GM18951 (cell line): ENCODE measurements around the gene NPR2.
A peak's percentile ranks its signal among the peaks of the same experiment; 100 is the strongest.

ENCODE experiments used
- POLR2A ChIP-seq: IDR thresholded peaks from 4 replicates; pipeline ENCODE4 v1.6.1; 2011; ENCODE audit warnings: mild to moderate bottlenecking; ENCODE audit not compliant: insufficient read length, insufficient read depth; ENCODE audit errors: extremely low read depth
- in situ Hi-C: fragments of 300-500 bp; cut with MboI; formaldehyde crosslinking; loops from one replicate; pipeline ENCODE4 v1.12.0; 2022; ENCODE audit warnings: low sequenced_read_pairs, mixed read lengths, inconsistent platforms; ENCODE audit not compliant: unreplicated experiment

The NPR2 gene

DNA sequence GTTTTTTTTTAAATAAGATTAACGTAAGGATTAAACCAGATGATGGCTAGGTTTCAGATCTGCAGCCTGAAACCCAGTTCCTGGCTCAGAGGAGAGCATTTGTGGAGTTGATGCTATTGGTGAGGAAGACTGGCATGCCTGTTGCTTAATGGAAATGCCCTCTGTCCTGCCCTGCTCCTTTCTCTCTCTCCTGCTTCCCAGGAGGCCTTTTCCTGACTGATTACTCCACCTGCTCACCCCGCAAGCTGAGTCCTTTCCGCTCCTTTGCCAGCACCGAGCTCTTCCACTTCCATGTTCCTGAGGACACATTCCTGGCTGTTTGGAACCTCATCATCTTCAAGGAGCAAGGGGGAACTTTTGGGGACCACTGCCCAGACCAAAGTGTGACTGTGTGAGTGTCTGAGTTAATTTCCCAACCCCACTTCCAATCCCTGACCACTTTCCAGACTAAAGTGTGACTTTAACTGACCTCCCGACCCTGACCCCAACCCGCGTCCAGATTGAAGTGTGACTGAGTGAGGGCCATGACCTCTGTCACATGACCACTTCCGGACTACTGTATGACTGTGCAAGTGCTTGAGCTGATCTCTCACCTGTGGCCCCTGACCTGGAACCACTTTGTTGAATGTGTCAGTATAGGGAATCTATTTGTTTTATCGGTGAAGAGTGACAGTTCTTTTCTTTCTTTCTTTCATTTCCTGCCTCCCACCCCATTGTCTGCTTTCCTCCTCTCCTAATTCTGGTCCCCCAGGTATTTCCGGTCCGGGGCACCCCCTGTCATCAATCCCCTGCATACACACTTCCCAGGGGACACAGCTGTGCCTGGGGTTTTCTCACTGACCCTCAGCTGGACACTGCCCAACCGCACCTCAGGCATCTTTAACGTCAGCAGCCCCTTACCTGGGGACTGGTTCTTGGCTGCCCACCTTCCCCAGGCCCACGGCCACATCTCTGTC lies 43.1 kb downstream of the NPR2 start:
- in situ Hi-C loops = no loop called here
- TF ChIP-seq POLR2A = no peak

DNA sequence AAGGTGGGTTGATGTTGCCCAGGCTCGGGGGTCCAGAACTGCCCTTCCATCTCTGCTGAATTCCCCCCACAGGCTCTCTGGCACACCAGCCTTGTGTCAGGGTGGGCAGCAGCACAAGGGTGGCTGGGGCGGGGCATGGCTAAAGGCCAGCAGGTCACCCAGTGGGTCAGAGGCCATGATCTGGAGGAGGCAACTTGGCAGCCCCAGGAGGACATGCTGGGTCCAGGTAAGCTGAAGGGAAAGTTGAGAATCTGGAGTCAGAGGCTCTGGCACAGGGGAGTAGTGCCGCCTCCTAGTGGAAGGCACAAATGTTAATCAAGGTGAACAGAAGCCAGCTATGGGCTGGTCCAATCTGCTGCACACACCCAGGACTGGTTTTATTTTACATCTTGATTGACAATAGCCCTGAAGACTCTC lies 43.8 kb downstream of the NPR2 start:
- in situ Hi-C loops = no loop called here
- TF ChIP-seq POLR2A = no peak

DNA sequence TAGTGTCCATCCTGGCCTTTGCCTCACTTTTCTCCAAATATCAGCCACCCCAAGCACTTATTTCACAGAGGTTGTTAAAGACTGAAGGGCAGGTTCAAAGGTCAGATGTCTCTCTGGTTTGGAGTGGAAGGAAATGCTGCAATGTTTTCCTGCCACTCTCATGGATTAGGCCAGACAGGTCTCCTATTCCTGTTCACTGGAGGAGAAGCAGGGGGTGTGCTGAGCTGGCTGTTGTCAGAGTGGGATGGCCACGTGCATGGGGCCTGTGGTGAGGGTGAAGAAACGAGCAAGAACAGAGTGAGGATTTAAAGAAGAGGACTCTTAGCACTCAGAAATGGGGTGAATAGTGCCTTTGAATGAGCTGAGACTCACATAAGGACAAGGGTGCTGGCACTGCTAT lies 44.4 kb downstream of the NPR2 start:
- TF ChIP-seq POLR2A = no peak
- in situ Hi-C loops = no loop called here

DNA sequence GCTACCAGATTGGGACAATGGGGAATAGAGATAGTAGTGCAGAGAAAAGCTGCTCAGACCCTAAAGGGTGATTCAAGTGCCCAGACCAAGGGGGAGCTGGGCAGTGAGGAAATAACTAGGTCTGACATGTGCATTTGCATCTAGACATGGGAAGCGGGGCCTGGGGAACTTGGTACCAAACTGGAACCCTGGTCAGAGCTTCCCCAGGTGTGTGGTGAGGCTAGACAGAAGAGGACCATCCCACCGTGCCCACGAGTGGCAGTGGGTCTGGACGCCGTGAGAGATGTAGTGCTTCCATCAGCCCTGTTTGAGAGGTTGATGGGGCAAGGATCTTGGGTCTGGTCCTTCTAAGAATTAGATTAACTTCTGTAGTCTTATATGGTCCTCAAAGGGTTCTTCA lies 45.2 kb downstream of the NPR2 start:
- in situ Hi-C loops = no loop called here
- TF ChIP-seq POLR2A = no peak

DNA sequence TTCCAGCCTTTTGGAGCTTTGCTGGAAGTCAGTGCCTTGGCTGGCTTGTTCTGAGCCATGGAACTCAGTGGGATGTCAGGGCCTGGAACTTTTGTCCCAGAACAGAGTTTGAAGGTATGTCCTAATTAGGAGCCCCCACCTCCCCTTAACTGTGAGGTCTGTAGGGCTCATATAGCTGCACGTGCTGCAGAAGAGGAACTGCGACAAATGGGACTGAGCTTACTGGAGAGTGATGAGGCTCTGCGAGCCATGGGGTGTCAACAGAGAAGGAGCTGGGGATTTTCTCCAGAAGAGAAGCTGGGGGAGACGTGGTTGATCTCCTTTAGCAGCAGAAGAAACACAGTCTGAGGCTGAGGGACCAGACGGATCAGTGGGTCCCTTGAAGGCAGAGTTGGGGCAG lies 48.5 kb downstream of the NPR2 start:
- TF ChIP-seq POLR2A = no peak
- in situ Hi-C loops = no loop called here

DNA sequence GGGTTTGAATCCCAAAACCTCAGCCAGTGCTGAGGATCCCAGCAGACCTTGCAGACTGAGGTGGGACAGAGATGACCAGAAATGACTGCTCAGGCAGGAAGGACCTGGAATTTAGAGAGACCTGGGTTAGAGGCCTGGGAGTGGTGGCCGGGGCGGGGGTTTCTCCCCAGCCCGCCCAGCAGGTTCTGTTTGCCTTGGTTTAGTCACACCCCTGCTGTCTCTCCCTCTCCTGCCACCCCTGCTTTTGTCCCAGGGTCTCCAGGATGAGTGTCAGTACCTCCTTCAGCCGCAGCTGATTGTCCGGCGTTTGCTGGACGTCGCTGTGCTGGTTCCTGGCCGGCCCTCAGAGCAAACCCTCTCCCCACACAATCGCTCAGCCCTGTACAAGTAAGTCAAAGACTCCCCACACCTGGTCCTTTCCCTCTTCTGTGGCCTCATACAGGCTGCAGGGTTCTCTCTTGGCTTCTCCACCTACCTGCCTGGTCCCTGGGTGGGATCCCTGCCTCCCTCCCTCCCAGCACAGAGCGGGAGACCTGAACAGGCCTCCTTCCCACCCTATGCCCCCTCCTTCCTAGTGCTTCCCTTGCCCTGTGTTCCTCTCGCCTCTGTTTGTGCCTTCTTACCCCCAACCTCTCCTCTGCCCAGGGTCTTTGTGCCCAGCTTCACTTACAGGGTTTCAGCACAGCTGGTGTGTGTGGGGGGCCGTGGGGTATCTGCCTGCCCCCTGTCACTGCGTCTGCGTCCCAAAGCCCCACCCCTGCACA lies 49.7 kb downstream of the NPR2 start:
- no peak for TF ChIP-seq POLR2A
- in situ Hi-C loops = no loop called here

DNA sequence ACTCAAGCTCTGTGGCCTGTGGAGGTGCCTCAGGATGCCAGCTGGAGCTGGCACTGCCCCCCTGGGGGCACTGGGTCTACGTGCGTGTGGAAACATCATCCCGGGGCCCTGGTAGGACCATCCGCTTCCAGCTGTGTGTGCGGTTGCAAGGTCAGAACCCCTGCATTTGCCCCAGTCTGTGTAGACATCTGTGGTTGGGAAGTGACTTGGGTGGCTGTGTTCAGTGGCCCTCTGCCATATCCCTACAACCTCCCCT lies 50.2 kb downstream of the NPR2 start:
- in situ Hi-C loops = no loop called here
- no peak for TF ChIP-seq POLR2A

DNA sequence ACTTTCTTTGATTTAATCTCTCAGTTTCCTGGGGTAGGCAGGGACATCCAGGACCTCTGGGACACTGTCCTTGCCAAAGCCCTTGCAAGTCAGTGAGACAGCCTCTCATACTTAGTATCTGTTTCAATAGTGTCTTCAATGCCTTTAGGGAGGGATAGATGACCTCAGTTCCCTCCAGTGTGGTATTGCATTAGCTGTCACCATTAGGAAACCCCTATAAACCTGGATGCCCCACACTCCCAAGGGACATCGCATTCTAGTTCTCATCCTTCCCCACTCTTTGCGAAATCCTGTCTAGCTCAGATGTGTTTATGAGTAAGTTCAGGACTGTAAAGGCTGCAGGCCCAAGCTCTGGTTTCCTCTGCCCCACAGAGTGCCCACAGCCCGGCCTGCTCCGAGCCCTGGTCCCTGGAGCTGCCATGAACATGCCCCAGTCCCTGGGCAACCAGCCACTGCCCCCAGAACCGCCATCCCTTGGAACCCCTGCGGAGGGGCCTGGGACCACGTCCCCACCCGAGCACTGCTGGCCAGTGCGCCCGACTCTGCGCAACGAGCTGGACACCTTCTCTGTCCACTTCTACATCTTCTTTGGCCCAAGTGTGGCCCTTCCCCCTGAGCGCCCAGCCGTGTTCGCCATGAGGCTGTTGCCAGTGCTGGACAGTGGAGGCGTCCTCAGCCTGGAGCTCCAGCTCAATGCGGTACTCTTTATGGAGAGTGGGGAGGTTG lies 50.8 kb downstream of the NPR2 start:
- in situ Hi-C loops = no loop called here
- TF ChIP-seq POLR2A = no peak

DNA sequence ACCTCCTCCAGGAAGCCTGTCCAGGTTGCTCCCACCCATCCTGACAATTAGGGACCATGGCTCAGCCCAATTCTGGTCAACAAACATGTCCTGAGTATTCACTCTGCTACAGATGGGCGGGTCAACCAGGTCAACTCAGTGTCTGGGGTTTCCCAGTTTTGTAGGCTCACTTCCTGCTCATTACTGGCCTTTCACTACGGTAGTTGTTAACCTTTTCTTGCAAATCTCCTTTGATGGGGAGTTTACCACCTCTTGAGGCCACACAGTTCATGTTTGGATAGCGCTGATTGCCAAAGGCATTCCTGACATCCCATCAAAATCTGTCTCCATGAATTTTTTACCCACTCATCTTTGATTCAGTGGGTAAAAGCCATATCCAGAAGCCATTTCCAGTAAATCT lies 51.4 kb downstream of the NPR2 start:
- in situ Hi-C loops = no loop called here

DNA sequence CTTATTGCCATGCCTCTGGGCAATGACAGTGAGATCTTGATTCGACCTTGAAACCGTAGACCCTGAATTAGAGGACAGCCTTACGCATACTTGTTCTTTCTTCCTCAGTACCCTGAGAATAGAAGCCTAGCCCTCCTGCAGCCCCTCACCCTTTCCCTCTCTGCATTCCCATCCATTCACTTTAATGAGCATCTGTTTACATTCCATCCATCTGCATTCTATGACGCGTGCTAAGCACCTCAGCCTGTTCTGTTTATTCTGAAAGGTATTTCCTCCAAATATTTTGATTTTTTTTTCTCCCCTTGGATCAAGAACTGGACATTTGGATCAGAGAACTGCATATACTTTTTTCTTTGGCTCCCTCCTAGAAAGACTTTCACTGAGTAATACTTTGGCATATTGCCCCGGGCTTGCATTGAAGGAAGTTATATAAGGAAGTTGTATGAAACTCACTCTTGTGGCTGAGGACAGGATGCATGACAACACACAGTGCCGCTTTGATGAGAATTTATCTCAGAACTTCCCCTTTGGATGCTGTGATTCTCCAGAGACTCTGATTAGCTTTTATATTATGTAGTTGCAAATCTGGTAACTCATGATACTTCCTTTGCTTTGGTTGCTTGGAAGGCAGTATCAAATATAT lies 53.4 kb downstream of the NPR2 start:
- in situ Hi-C loops = no loop called here
- TF ChIP-seq POLR2A = no peak

More for the DNA sequence above, 51.4 kb downstream of the NPR2 start:
- no peak for TF ChIP-seq POLR2A

DNA sequence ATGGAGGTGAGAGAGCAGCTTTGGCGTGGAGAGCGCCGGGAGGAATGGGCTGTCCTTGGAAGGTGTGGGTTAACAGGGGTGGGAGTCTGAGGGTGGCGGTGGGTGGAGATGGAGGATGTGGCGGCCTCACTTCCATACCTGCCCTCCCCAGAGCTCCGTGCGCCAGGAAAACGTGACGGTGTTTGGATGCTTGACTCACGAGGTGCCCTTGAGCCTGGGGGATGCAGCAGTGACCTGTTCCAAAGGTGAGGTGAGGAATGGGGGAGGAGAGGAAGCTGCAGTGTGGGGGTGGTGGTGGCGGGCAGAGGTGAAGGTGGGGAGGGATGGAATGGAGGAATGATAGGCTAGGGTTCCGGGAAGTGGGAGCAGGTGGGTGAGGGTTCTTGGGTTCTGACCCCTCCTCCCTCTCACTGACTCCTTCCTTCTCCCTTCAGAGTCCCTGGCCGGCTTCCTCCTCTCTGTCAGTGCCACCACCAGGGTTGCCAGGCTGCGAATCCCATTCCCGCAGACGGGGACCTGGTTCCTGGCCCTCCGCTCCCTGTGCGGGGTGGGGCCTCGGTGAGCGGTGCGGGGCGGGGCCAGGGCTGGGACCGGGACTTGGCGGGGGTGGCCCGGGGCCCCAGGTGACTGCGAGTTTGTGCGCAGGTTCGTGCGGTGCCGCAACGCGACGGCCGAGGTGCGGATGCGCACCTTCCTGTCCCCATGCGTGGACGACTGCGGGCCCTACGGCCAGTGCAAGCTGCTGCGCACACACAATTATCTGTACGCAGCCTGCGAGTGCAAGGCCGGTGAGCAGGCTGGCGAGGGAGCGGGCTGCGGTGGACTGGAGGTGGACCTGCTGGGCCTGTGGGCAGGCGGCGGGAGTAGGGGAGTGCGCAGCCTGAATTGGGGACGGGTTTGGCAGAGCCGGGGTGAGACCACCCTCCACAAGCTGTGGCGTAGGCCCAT lies 54.7 kb downstream of the NPR2 start:
- TF ChIP-seq POLR2A = no peak
- in situ Hi-C loops = no loop called here

DNA sequence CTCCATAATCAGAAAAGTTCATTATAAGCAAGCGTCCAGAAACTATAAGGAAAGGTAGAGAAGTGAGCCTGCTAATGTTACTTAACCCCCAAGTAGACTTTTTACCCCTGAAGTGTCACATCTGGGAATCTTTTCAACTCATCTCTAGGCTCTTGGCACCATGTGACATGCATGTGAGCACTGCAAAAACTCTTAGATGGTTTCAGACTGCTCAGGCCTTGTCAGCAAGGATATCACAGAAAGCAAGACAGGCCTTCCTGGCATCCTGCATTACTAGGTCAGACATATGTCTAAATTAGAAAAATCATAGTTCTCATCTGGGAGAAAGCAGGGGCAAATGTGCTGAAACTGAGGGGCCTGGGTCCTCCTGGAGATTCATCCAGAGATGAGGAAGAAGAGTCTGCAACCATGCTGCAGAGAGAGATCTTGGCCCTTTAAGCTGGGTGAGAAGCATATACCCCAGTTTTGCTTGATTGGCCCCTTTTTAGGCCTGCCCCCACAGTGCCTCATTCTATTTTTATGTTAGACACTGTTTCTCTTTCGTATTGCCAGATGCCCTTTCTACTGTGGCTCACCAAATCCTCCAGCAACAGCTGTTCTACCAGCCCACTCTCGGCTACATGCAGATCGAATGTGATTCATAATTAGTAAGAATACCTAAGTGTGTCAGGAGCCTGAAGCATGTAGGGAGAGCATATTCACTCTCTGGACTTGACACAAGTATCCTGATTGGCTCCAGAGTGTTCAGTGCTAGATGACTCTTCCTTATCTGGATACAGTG lies 56.6 kb downstream of the NPR2 start:
- peak; percentile 43 for TF ChIP-seq POLR2A
- in situ Hi-C loops = no loop called here
